Measurements from ENCODE around the gene CEP350. TPM values are rescaled to one million over a fixed set of nuclear protein-coding genes. Genes with fewer than 3 reads are reported as not detected.

CEP350 gene
- total RNA-seq, 1 experiment from 2014 or later: 42.2 TPM

- DNase-seq (ENCODE audit: low spot score): no peak
- no TSS peak for BruUV-seq (replicated peaks)
- H3K4me1 ChIP-seq (ENCODE audit: insufficient read depth, low read length, poor library complexity, severe bottlenecking): peaks cover 32% of the 10 kb centered on the region
- H3K9me3 ChIP-seq (ENCODE audit: low read depth, low read length, poor library complexity, severe bottlenecking): no peaks in the 10 kb centered on the region
- H3K4me3 ChIP-seq (ENCODE audit: low read depth, low read length, poor library complexity, severe bottlenecking): no peak overlapping the region
- ChIA-PET POLR2A (ENCODE audit: low non-redundant PET) (no interaction called here), CTCF (no interaction called here)
- intact Hi-C loops (cut with micrococcal nuclease; ENCODE audit: unreplicated experiment): no loop called here
- H3K36me3 ChIP-seq (ENCODE audit: insufficient read depth, low read length, poor library complexity, severe bottlenecking): no peaks in the 10 kb centered on the region
- H3K27ac ChIP-seq (ENCODE audit: low read depth, low read length, poor library complexity, severe bottlenecking): no peak overlapping the region
- H3K27me3 ChIP-seq (replicated peaks; ENCODE audit: insufficient read depth, low read depth, low read length, poor library complexity): no peaks in the 10 kb centered on the region
- TF ChIP-seq EZH2 (IDR thresholded peaks at IDR 0.05; ENCODE audit: borderline replicate concordance, low read depth, low read length, poor library complexity, severe bottlenecking): no peak
- TF ChIP-seq CTCF (conservative IDR thresholded peaks at IDR 0.05; ENCODE audit: low read depth, low read length): no peak
Measured at GRCh38 chr1:180152588-180152987, 198.0 kb downstream of the CEP350 start.

GRCh38 chr1:180153032-180153431 lies 198.4 kb downstream of the CEP350 start:
- H3K4me1 ChIP-seq (ENCODE audit: insufficient read depth, low read length, poor library complexity, severe bottlenecking): peaks cover 32% of the 10 kb centered on the region
- no peak for TF ChIP-seq CTCF (conservative IDR thresholded peaks at IDR 0.05; ENCODE audit: low read depth, low read length)
- TF ChIP-seq EZH2 (IDR thresholded peaks at IDR 0.05; ENCODE audit: borderline replicate concordance, low read depth, low read length, poor library complexity, severe bottlenecking): no peak
- no peaks in the 10 kb centered on the region for H3K27me3 ChIP-seq (replicated peaks; ENCODE audit: insufficient read depth, low read depth, low read length, poor library complexity)
- no peaks in the 10 kb centered on the region for H3K9me3 ChIP-seq (ENCODE audit: low read depth, low read length, poor library complexity, severe bottlenecking)
- DNase-seq (ENCODE audit: low spot score): no peak
- BruUV-seq (replicated peaks): no TSS peak
- ChIA-PET POLR2A (ENCODE audit: low non-redundant PET) (no interaction called here), CTCF (no interaction called here)
- H3K4me3 ChIP-seq (ENCODE audit: low read depth, low read length, poor library complexity, severe bottlenecking): no peak overlapping the region
- intact Hi-C loops (cut with micrococcal nuclease; ENCODE audit: unreplicated experiment): no loop called here
- H3K36me3 ChIP-seq (ENCODE audit: insufficient read depth, low read length, poor library complexity, severe bottlenecking): no peaks in the 10 kb centered on the region
- H3K27ac ChIP-seq (ENCODE audit: low read depth, low read length, poor library complexity, severe bottlenecking): no peak overlapping the region

- H3K27me3 ChIP-seq (replicated peaks; ENCODE audit: insufficient read depth, low read depth, low read length, poor library complexity): no peaks in the 10 kb centered on the region
- H3K4me1 ChIP-seq (ENCODE audit: insufficient read depth, low read length, poor library complexity, severe bottlenecking): peaks cover 32% of the 10 kb centered on the region
- DNase-seq (ENCODE audit: low spot score): no peak
- no peaks in the 10 kb centered on the region for H3K9me3 ChIP-seq (ENCODE audit: low read depth, low read length, poor library complexity, severe bottlenecking)
- peak overlapping the region; percentile 72 for H3K4me3 ChIP-seq (ENCODE audit: low read depth, low read length, poor library complexity, severe bottlenecking)
- peak overlapping the region; percentile 90 for H3K27ac ChIP-seq (ENCODE audit: low read depth, low read length, poor library complexity, severe bottlenecking)
- BruUV-seq (replicated peaks): no TSS peak
- POLR2A ChIA-PET (ENCODE audit: low non-redundant PET): interaction anchor here (0.6 to 0.7 kb wide), 5 partner anchors 8 to 1932 kb away, joined by 3 to 9 read pairs (median 8); no protein-coding TSS in a partner anchor
- no peak for TF ChIP-seq CTCF (conservative IDR thresholded peaks at IDR 0.05; ENCODE audit: low read depth, low read length)
- no peak for TF ChIP-seq EZH2 (IDR thresholded peaks at IDR 0.05; ENCODE audit: borderline replicate concordance, low read depth, low read length, poor library complexity, severe bottlenecking)
- intact Hi-C loops (cut with micrococcal nuclease; ENCODE audit: unreplicated experiment): no loop called here
- no peaks in the 10 kb centered on the region for H3K36me3 ChIP-seq (ENCODE audit: insufficient read depth, low read length, poor library complexity, severe bottlenecking)
- CTCF ChIA-PET: interaction anchor here (0.6 kb wide), 1 partner anchor 13 kb away, joined by 3 read pairs; no protein-coding TSS in a partner anchor
Measured at GRCh38 chr1:180154003-180154324, 199.4 kb downstream of the CEP350 start.
